Activated T-cell treated with anti-CD3 and anti-CD28 coated beads for 1 hour (primary cell): ENCODE measurements around the gene CD300LF.
A peak's percentile ranks its signal among the peaks of the same experiment; 100 is the strongest.

ENCODE experiments used
- DNase-seq: peaks from one replicate; pipeline ENCODE4 v3.0.0-alpha.2; 2020; ENCODE audit warnings: low read depth

The CD300LF gene

GRCh38 chr17:74745548-74746177 lies 32.9 kb upstream of the CD300LF start:
- DNase-seq: no peak

GRCh38 chr17:74744714-74745547 lies 32.2 kb upstream of the CD300LF start:
- peak; percentile 82 for DNase-seq

- no peak for DNase-seq
These were observed 31.6 kb upstream of the CD300LF start for GRCh38 chr17:74744349-74744713.

GRCh38 chr17:74743755-74744154 lies 31.0 kb upstream of the CD300LF start:
- DNase-seq: no peak

DNA sequence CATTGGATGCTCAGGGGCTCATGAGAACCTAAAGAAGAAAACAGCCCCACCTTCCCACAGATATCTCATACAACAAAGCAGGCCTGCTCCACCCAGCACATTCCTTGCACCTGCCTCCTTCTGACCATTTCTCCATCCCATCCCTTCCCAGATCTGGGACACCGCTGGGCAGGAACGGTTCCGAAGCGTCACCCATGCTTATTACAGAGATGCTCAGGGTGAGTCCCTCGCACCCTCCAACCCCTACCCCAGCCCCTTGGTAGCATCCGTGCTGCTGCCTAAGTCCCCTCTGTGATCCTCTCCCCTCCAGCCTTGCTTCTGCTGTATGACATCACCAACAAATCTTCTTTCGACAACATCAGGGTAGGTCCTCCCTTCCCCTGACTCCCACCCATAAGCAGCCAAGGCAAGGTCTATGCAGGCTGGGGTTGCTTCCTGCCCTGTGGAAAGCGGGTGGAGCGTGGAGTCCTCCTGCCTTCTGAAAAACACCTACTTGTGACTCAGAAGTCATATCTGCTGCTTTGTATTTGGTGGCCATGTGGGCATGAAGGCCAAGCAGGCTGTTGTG lies 30.3 kb upstream of the CD300LF start:
- DNase-seq: no peak

GRCh38 chr17:74742153-74742515 lies 29.4 kb upstream of the CD300LF start:
- peak; percentile 42 for DNase-seq

GRCh38 chr17:74740641-74741387 lies 28.1 kb upstream of the CD300LF start:
- DNase-seq: no peak

- DNase-seq: no peak
These were observed 27.4 kb upstream of the CD300LF start for GRCh38 chr17:74740173-74740572.

- DNase-seq: no peak
These were observed 26.6 kb upstream of the CD300LF start for GRCh38 chr17:74739227-74739831.

- peak; percentile 60 for DNase-seq
These were observed 25.6 kb upstream of the CD300LF start for GRCh38 chr17:74738051-74738996.

DNA sequence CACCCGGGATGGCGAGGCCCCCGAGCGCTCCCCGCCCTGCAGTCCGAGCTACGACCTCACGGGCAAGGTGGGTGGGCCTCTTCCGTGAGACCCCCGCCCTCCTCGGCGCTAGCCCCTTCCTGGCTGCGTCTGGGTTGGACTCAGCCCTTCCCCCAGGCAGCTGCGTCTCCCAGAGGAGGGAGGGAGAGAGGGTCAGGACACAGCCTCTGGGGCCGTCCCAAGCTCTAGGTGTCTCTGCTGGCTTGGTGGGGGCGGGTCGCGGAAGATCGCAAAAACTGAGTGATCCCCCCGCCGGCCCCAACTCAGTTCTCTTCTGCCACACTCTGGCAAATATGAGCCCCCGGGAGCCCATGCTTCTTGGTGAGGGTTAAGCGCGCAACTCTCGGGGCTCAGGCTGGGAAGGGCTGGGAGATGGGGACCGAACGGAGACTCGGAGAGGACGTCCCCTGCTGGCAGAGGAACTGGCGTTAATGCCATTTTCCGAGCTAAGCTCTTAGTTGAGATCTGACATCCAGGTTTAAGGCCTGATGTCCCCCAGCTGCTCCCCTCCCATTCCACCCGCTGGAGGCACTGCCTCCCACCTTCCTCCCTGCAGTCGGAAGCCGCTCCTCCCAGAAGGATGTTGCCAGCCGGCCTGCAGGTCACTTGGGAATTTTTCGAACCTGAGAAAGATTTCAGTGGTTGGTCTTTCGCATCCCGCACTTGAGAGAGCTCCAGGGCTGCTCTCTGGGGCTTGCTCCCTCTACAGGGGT lies 24.8 kb upstream of the CD300LF start:
- peak; percentile 39 for DNase-seq

DNA sequence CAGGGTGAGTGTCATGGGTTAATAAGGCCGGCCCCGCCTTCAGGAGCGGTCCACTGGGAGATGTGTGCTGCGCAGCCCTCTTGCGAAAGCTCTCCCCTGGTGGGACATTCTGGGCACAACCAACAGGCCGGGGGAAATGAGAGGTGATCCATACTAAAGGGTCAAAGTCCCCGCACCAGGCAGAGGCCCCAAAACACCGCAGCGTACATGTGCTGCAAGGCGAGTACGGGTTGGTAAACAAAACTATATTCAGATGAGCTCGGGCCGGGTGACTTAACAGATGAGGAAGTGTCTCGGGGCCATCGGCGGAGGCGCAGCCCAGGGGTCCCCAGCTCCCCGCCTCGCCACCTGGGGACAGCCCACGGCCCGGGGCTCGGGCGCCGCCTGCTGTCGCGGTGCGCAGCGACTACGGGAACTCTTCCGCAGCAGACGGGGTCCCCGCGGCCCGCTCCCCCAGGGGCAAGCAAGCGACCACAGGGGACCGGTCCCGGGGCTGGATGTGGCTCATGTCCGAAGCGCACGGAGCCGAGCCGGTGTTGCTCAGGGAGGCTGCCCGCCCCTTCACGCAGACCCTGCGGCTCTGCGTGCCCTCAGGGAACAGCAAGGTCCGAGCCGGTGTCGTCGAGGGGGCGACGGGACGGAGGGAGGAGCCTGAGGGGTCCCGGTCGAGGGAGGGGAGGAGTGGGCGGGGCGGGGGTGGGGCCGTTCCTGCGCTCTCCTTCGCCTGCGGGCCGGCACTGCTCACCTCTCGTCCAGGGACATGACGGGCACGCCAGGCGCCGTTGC lies 24.0 kb upstream of the CD300LF start, which contains the start of gene RAB37:
Gene RAB37, plus strand, starts transcription at position 744 of the 786 bp plus-strand sequence. Its CDS starts 17 bp downstream, at position 761.
- DNase-seq: peak; percentile 39

GRCh38 chr17:74734256-74734655 lies 21.5 kb upstream of the CD300LF start:
- no peak for DNase-seq

DNA sequence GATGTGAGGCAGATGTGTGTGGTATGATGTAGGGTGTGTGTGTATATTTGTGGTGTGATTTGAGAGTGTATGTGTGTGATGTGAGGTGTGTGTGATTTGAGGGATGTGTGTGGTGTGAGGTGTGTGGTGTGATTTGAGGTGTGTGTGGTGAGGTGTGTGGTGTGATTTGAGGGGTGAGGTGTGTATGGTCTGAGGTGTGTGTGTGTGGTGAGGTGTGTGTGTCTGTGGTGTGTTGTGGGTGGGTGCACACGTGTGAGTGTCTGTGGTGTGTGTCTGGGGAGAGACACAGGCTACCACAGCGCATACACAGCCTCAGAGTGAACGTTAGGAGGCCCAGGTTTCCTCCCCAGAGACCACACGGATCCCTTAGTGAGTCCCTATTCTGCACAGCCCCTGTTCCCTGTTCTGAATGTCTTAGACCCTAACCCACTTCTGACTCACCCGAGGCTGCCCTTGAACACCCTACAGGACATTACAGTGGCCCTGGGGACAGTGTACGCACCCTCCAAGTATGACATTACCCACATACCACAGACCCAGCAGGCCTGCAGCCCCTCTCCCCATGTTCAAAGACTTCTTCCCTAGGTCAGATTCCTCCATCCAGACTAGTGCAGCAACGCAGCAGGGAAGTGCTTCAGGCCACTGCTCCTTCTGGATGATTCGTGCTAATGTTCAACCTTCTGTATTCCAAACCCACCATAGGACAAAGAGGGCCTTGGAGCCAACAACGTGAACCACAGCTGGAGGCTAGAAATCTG lies 20.8 kb upstream of the CD300LF start:
- DNase-seq: no peak

- no peak for DNase-seq
These were observed 19.5 kb upstream of the CD300LF start for GRCh38 chr17:74732042-74732867.

DNA sequence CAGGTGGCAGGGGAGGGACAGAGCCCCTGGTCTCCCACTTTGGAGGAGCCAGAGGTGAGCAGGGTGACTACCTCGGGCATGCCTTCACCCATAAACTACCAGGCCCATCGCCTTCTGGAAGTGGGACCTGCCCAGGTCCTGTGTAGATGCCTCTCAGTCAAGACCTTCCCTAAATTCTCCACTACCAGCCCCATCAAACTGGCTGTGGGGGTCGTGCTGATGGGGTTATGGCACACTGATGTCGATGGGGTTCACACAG lies 18.6 kb upstream of the CD300LF start:
- no peak for DNase-seq

GRCh38 chr17:74730491-74731346 lies 18.0 kb upstream of the CD300LF start:
- DNase-seq: peak; percentile 37
